PC-3 (cell line): ENCODE results near the gene ZNF587B. TPM values are rescaled to one million over a fixed set of nuclear protein-coding genes. Genes with fewer than 3 reads are reported as not detected.
"Not testable (repeated sequence)": the region's sequence is repeated elsewhere in the genome, so short reads cannot be mapped to it uniquely, and the experiment has no call there.

Experiments used
- ATAC-seq: fragments of 200-7000 bp; cut with Tn5 transposase; 2 replicates; pipeline ENCODE4 v1.9.1; 2020; ENCODE audit warnings: mild to moderate bottlenecking, moderate library complexity
- BruUV-seq: library from RNA; stranded (reverse); fragments of 400-500 nt; replicated peaks from 2 replicates; lab custom pipeline; 2021; lab: Mats Ljungman, UMichigan
- CTCF ChIA-PET: fragments of 300-600 bp; sonication (Branson Sonifier 250); formaldehyde crosslinking; loops from one replicate; lab custom pipeline; 2022; ENCODE audit warnings: antibody characterized with exemption; lab: Charles Lee
- POLR2A ChIA-PET: fragments of 300-600 bp; sonication (Branson Sonifier 250); formaldehyde crosslinking; loops from one replicate; lab custom pipeline; 2022; ENCODE audit warnings: antibody characterized with exemption; ENCODE audit not compliant: unreplicated experiment; lab: Charles Lee
- DNase-seq: peaks from one replicate; pipeline ENCODE4 v3.0.0-alpha.2; 2015
- H2AFZ ChIP-seq: fragments of 300-600 bp; sonication (generic); 2 replicates; pipeline ENCODE4 v1.6.0; 2016; ENCODE audit warnings: antibody characterized with exemption, low read length
- H3F3A ChIP-seq: fragments of 300-600 bp; sonication (generic); one replicate; pipeline ENCODE4 v1.6.0; 2017; ENCODE audit warnings: antibody characterized with exemption, low read length, control low read depth, mild to moderate bottlenecking; ENCODE audit not compliant: unreplicated experiment
- H3K27ac ChIP-seq: fragments of 300-600 bp; sonication (generic); 2 replicates; pipeline ENCODE4 v1.5.1; 2016; ENCODE audit warnings: mild to moderate bottlenecking, low read length
- H3K27me3 ChIP-seq: fragments of 300-600 bp; sonication (generic); 2 replicates; pipeline ENCODE4 v1.6.1; 2016; ENCODE audit warnings: low read length, mixed read lengths
- H3K36me3 ChIP-seq: fragments of 300-600 bp; sonication (generic); 2 replicates; pipeline ENCODE4 v1.6.1; 2016; ENCODE audit warnings: low read depth, mixed run types, low read length, mixed read lengths
- H3K4me1 ChIP-seq: fragments of 300-600 bp; sonication (generic); 2 replicates; pipeline ENCODE4 v1.5.1; 2016; ENCODE audit warnings: low read length; ENCODE audit not compliant: insufficient read depth
- H3K4me2 ChIP-seq: fragments of 300-600 bp; sonication (generic); 2 replicates; pipeline ENCODE4 v1.6.0; 2016; ENCODE audit warnings: low read length
- H3K4me3 ChIP-seq: fragments of 300-600 bp; sonication (generic); 2 replicates; pipeline ENCODE4 v1.5.1; 2016; ENCODE audit warnings: mild to moderate bottlenecking, low read length, mixed read lengths
- H3K79me2 ChIP-seq: fragments of 300-600 bp; sonication (generic); 2 replicates; pipeline ENCODE4 v1.6.1; 2017; ENCODE audit warnings: low read length, mixed read lengths
- H3K9ac ChIP-seq: fragments of 300-600 bp; sonication (generic); 2 replicates; pipeline ENCODE4 v1.6.0; 2016; ENCODE audit warnings: mild to moderate bottlenecking, low read length
- H3K9me2 ChIP-seq: fragments of 300-600 bp; sonication (generic); replicated peaks from 2 replicates; pipeline ENCODE4 v1.6.1; 2016; ENCODE audit warnings: mixed run types, low read length, mixed read lengths
- H3K9me3 ChIP-seq: fragments of 300-600 bp; sonication (generic); 2 replicates; pipeline ENCODE4 v1.6.1; 2016; ENCODE audit warnings: low read length, mixed read lengths
- H4K20me1 ChIP-seq: fragments of 300-600 bp; sonication (generic); 2 replicates; pipeline ENCODE4 v1.6.1; 2016; ENCODE audit warnings: low read length, mixed read lengths
- CTCF ChIP-seq: fragments of 300-600 bp; sonication (generic); conservative IDR thresholded peaks from 2 replicates; pipeline ENCODE4 v1.5.1; 2017; ENCODE audit warnings: antibody characterized with exemption, low read depth, mild to moderate bottlenecking, low read length
- EZH2 ChIP-seq: fragments of 300-600 bp; sonication (generic); IDR thresholded peaks from one replicate; pipeline ENCODE4 v1.6.1; 2017; ENCODE audit warnings: antibody characterized with exemption, mild to moderate bottlenecking, low read length; ENCODE audit not compliant: unreplicated experiment
- EZH2phosphoT487 ChIP-seq: fragments of 300-600 bp; sonication (generic); IDR thresholded peaks from 2 replicates; pipeline ENCODE4 v1.6.1; 2018; ENCODE audit warnings: mild to moderate bottlenecking, antibody characterized with exemption, low read length, borderline replicate concordance
- intact Hi-C: fragments of 100-400 bp; cut with micrococcal nuclease; formaldehyde crosslinking; loops from 2 replicates; pipeline ENCODE4 v1.9.0; 2023
- total RNA-seq: library from RNA; depleted of rRNA; stranded (reverse); fragments of >200 nt; gene quantifications from 2 replicates; pipeline ENCODE4 v1.2.3, GENCODE V29; 2014

Gene ZNF587B
- total RNA-seq, 1 experiment from 2014 or later: 21.2 TPM

GRCh38 chr19:57867868-57868492, 37.9 kb downstream of the ZNF587B start:
- ChIA-PET POLR2A (no interaction called here), CTCF (no interaction called here)
- Histone ChIP-seq H2AFZ (no peak overlapping the region), H3K36me3 (peaks cover 67% of the 10 kb centered on the region), H3K9ac (no peak overlapping the region), H3K4me2 (no peak overlapping the region), H3K9me3 (peaks cover 31% of the 10 kb centered on the region), H3K79me2 (no peaks in the 10 kb centered on the region), H3K4me3 (no peak overlapping the region), H4K20me1 (no peaks in the 10 kb centered on the region), H3K4me1 (no peaks in the 10 kb centered on the region), H3K27me3 (no peaks in the 10 kb centered on the region), H3K27ac (no peak overlapping the region), H3F3A (no peaks in the 10 kb centered on the region), H3K9me2 (no peaks in the 10 kb centered on the region)
- BruUV-seq: no TSS peak
- ATAC-seq (no peak), DNase-seq (no peak)
- intact Hi-C loops: no loop called here
- TF ChIP-seq CTCF (no peak), EZH2phosphoT487 (no peak), EZH2 (no peak)

GRCh38 chr19:57869655-57870054, 39.6 kb downstream of the ZNF587B start:
- Histone ChIP-seq H3K36me3 (peaks cover 67% of the 10 kb centered on the region), H3K9me3 (peaks cover 43% of the 10 kb centered on the region)
- H3K9me2 ChIP-seq, POLR2A ChIA-PET, DNase-seq, intact Hi-C loops, H3K4me3 ChIP-seq, ATAC-seq, H3K79me2 ChIP-seq, H3K4me2 ChIP-seq, CTCF ChIA-PET, H2AFZ ChIP-seq, H3K4me1 ChIP-seq, H3K27me3 ChIP-seq, BruUV-seq, H4K20me1 ChIP-seq, H3F3A ChIP-seq, H3K9ac ChIP-seq, H3K27ac ChIP-seq: not testable (repeated sequence)

- Histone ChIP-seq H4K20me1 (no peaks in the 10 kb centered on the region), H2AFZ (no peak overlapping the region), H3K27me3 (no peaks in the 10 kb centered on the region), H3K36me3 (peaks cover 62% of the 10 kb centered on the region), H3F3A (no peaks in the 10 kb centered on the region), H3K79me2 (no peaks in the 10 kb centered on the region), H3K4me1 (no peaks in the 10 kb centered on the region), H3K9ac (no peak overlapping the region), H3K9me3 (peaks cover 43% of the 10 kb centered on the region), H3K4me2 (no peak overlapping the region), H3K4me3 (no peak overlapping the region), H3K27ac (no peak overlapping the region), H3K9me2 (no peaks in the 10 kb centered on the region)
- DNase-seq: no peak
- ATAC-seq: no peak
- TF ChIP-seq EZH2 (no peak), CTCF (no peak), EZH2phosphoT487 (no peak)
- intact Hi-C loops: no loop called here
- ChIA-PET CTCF (no interaction called here), POLR2A (no interaction called here)
- BruUV-seq: no TSS peak
Measured at GRCh38 chr19:57870225-57870624, 40.1 kb downstream of the ZNF587B start.
